ENCODE results near the gene ADAT2.

ADAT2 gene

GRCh38 chr6:143441680-143442545 is 8.6 kb downstream of the ADAT2 start:
- H3K27me3 ChIP-seq (replicated peaks; ENCODE audit: insufficient read depth, low read length), result no peaks in the 10 kb centered on the region
- no peaks in the 10 kb centered on the region for H3K36me3 ChIP-seq (replicated peaks; ENCODE audit: insufficient read depth, low read length)
- H3K79me2 ChIP-seq (ENCODE audit: low read length), result no peaks in the 10 kb centered on the region; the same call in 1 of the 2 replicates
- no peak overlapping the region for H3K4me3 ChIP-seq (ENCODE audit: low read length)
- no peak for TF ChIP-seq EZH2 (optimal IDR thresholded peaks at IDR 0.05; ENCODE audit: low read depth, low read length)
- TF ChIP-seq EZH2phosphoT487 (IDR thresholded peaks at IDR 0.05; ENCODE audit: low read length), result no peak
- TF ChIP-seq, protein P1, sequence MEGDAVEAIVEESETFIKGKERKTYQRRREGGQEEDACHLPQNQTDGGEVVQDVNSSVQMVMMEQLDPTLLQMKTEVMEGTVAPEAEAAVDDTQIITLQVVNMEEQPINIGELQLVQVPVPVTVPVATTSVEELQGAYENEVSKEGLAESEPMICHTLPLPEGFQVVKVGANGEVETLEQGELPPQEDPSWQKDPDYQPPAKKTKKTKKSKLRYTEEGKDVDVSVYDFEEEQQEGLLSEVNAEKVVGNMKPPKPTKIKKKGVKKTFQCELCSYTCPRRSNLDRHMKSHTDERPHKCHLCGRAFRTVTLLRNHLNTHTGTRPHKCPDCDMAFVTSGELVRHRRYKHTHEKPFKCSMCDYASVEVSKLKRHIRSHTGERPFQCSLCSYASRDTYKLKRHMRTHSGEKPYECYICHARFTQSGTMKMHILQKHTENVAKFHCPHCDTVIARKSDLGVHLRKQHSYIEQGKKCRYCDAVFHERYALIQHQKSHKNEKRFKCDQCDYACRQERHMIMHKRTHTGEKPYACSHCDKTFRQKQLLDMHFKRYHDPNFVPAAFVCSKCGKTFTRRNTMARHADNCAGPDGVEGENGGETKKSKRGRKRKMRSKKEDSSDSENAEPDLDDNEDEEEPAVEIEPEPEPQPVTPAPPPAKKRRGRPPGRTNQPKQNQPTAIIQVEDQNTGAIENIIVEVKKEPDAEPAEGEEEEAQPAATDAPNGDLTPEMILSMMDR (IDR thresholded peaks at IDR 0.05; ENCODE audit: low read length), result no peak
- no peaks in the 10 kb centered on the region for H3K4me1 ChIP-seq (ENCODE audit: low read length)
- no peaks in the 10 kb centered on the region for H3K9me3 ChIP-seq (replicated peaks; ENCODE audit: insufficient read depth, low read length)
- no peak for DNase-seq
- H3F3A ChIP-seq (ENCODE audit: insufficient read depth, low read length), result no peaks in the 10 kb centered on the region
- no peak overlapping the region for H3K27ac ChIP-seq (ENCODE audit: low read length)
- no peak overlapping the region for H3K4me2 ChIP-seq (ENCODE audit: low read depth, low read length)
- H4K20me1 ChIP-seq (ENCODE audit: insufficient read depth, low read length), result no peaks in the 10 kb centered on the region
- H3K9ac ChIP-seq (ENCODE audit: low read length), result no peak overlapping the region
- no peaks in the 10 kb centered on the region for H3K9me2 ChIP-seq (replicated peaks; ENCODE audit: insufficient read depth, low read length)
- H2AFZ ChIP-seq (ENCODE audit: low read length), result no peak overlapping the region

DNA sequence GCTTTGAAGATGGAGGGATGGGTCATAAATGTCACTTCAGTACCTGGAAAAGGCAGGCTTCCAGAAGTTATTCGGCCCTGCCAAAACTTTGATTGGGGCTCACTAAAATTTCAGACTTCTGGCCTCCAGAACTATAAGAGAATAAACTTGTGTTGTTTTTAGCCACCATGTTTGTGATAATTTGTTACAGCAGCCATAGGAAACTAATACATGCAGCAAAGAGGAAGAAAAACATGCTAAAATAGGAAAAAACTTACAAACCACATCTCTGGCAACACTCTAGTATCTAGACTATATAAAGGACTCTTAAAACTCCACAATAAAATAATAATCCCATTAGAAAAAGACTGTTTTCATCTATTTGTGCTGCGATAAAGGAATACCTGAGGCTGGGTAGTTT is 9.5 kb downstream of the ADAT2 start:
- no peak overlapping the region for H3K9ac ChIP-seq (ENCODE audit: low read length)
- no peaks in the 10 kb centered on the region for H3K4me1 ChIP-seq (ENCODE audit: low read length)
- H3K79me2 ChIP-seq (ENCODE audit: low read length), result no peaks in the 10 kb centered on the region
- no peaks in the 10 kb centered on the region for H3F3A ChIP-seq (ENCODE audit: insufficient read depth, low read length)
- H3K9me3 ChIP-seq (replicated peaks; ENCODE audit: insufficient read depth, low read length), result no peaks in the 10 kb centered on the region
- H3K4me3 ChIP-seq (ENCODE audit: low read length), result no peak overlapping the region
- H4K20me1 ChIP-seq (ENCODE audit: insufficient read depth, low read length), result no peaks in the 10 kb centered on the region
- H3K9me2 ChIP-seq (replicated peaks; ENCODE audit: insufficient read depth, low read length), result no peaks in the 10 kb centered on the region
- H3K4me2 ChIP-seq (ENCODE audit: low read depth, low read length), result no peak overlapping the region
- H3K27ac ChIP-seq (ENCODE audit: low read length), result no peak overlapping the region
- no peak overlapping the region for H2AFZ ChIP-seq (ENCODE audit: low read length)
- TF ChIP-seq EZH2 (optimal IDR thresholded peaks at IDR 0.05; ENCODE audit: low read depth, low read length) (no peak), EZH2phosphoT487 (IDR thresholded peaks at IDR 0.05; ENCODE audit: low read length) (no peak)
- TF ChIP-seq, protein P1 (IDR thresholded peaks at IDR 0.05; ENCODE audit: low read length), result no peak
- no peaks in the 10 kb centered on the region for H3K36me3 ChIP-seq (replicated peaks; ENCODE audit: insufficient read depth, low read length)
- DNase-seq, result no peak
- no peaks in the 10 kb centered on the region for H3K27me3 ChIP-seq (replicated peaks; ENCODE audit: insufficient read depth, low read length)

GRCh38 chr6:143432588-143432987 is 17.9 kb downstream of the ADAT2 start:
- DNase-seq, result no peak
- Histone ChIP-seq H3K36me3 (replicated peaks; ENCODE audit: insufficient read depth, low read length) (no peaks in the 10 kb centered on the region), H3F3A (ENCODE audit: insufficient read depth, low read length) (no peaks in the 10 kb centered on the region), H3K27me3 (replicated peaks; ENCODE audit: insufficient read depth, low read length) (no peaks in the 10 kb centered on the region), H3K9me3 (replicated peaks; ENCODE audit: insufficient read depth, low read length) (no peaks in the 10 kb centered on the region), H3K4me3 (ENCODE audit: low read length) (no peak overlapping the region), H3K4me2 (ENCODE audit: low read depth, low read length) (no peak overlapping the region), H4K20me1 (ENCODE audit: insufficient read depth, low read length) (no peaks in the 10 kb centered on the region), H2AFZ (ENCODE audit: low read length) (no peak overlapping the region), H3K9ac (ENCODE audit: low read length) (no peak overlapping the region), H3K79me2 (ENCODE audit: low read length) (no peaks in the 10 kb centered on the region), H3K9me2 (replicated peaks; ENCODE audit: insufficient read depth, low read length) (no peaks in the 10 kb centered on the region), H3K4me1 (ENCODE audit: low read length) (no peaks in the 10 kb centered on the region), H3K27ac (ENCODE audit: low read length) (no peak overlapping the region)
- TF ChIP-seq, protein P1 (IDR thresholded peaks at IDR 0.05; ENCODE audit: low read length), result no peak
- no peak for TF ChIP-seq EZH2phosphoT487 (IDR thresholded peaks at IDR 0.05; ENCODE audit: low read length)
- no peak for TF ChIP-seq EZH2 (optimal IDR thresholded peaks at IDR 0.05; ENCODE audit: low read depth, low read length)
